ENCODE measurements around the gene GPR153.
"Not testable (repeated sequence)": the region's sequence is repeated elsewhere in the genome, so short reads cannot be mapped to it uniquely, and the experiment has no call there.

The GPR153 gene

GRCh38 chr1:6239213-6239752 is 21.6 kb downstream of the GPR153 start:
- DNase-seq (ENCODE audit: insufficient read length, low spot score) (no peak), FAIRE-seq (no peak)

- DNase-seq (ENCODE audit: insufficient read length, low spot score) (no peak), FAIRE-seq (no peak)
These were observed 23.8 kb downstream of the GPR153 start for GRCh38 chr1:6237093-6237492.

GRCh38 chr1:6235296-6235677 is 25.6 kb downstream of the GPR153 start:
- DNase-seq (ENCODE audit: insufficient read length, low spot score), result no peak

GRCh38 chr1:6234502-6235295 is 26.2 kb downstream of the GPR153 start:
- peak; percentile 71 for FAIRE-seq

More at GRCh38 chr1:6235296-6235677, 25.6 kb downstream of the GPR153 start:
- FAIRE-seq, result no peak

GRCh38 chr1:6233376-6233775 is 27.5 kb downstream of the GPR153 start:
- FAIRE-seq, result no peak
- DNase-seq (ENCODE audit: insufficient read length, low spot score), result no peak

More at GRCh38 chr1:6234502-6235295, 26.2 kb downstream of the GPR153 start:
- no peak for DNase-seq (ENCODE audit: insufficient read length, low spot score)

GRCh38 chr1:6225651-6226050 is 35.2 kb downstream of the GPR153 start:
- FAIRE-seq (no peak), DNase-seq (ENCODE audit: insufficient read length, low spot score) (no peak)

GRCh38 chr1:6224718-6225117 is 36.2 kb downstream of the GPR153 start:
- DNase-seq (ENCODE audit: insufficient read length, low spot score), result no peak
- no peak for FAIRE-seq

- FAIRE-seq, result no peak
These were observed 37.3 kb downstream of the GPR153 start for GRCh38 chr1:6223617-6224016.

GRCh38 chr1:6222636-6223035 is 38.3 kb downstream of the GPR153 start:
- FAIRE-seq, result no peak
- no peak for DNase-seq (ENCODE audit: insufficient read length, low spot score)

More at GRCh38 chr1:6223617-6224016, 37.3 kb downstream of the GPR153 start:
- DNase-seq (ENCODE audit: insufficient read length, low spot score), result no peak

- FAIRE-seq, result no peak
- DNase-seq (ENCODE audit: insufficient read length, low spot score), result no peak
These were observed 39.6 kb downstream of the GPR153 start for GRCh38 chr1:6221210-6221784.

GRCh38 chr1:6220236-6220635 is 40.7 kb downstream of the GPR153 start:
- DNase-seq (ENCODE audit: insufficient read length, low spot score) (no peak), FAIRE-seq (no peak)

GRCh38 chr1:6219641-6220040 is 41.3 kb downstream of the GPR153 start:
- DNase-seq (ENCODE audit: insufficient read length, low spot score); FAIRE-seq: not testable (repeated sequence)

- DNase-seq (ENCODE audit: insufficient read length, low spot score) (no peak), FAIRE-seq (no peak)
These were observed 42.3 kb downstream of the GPR153 start for GRCh38 chr1:6218375-6219164.

GRCh38 chr1:6212193-6212959 is 48.5 kb downstream of the GPR153 start:
- FAIRE-seq (peak; percentile 85), DNase-seq (ENCODE audit: insufficient read length, low spot score) (no peak)

GRCh38 chr1:6211731-6212130 is 49.2 kb downstream of the GPR153 start:
- no peak for DNase-seq (ENCODE audit: insufficient read length, low spot score)
- no peak for FAIRE-seq

GRCh38 chr1:6210591-6211355 is 50.1 kb downstream of the GPR153 start:
- FAIRE-seq (no peak), DNase-seq (ENCODE audit: insufficient read length, low spot score) (no peak)

GRCh38 chr1:6209661-6210580 is 51.0 kb downstream of the GPR153 start:
- FAIRE-seq, result no peak
- no peak for DNase-seq (ENCODE audit: insufficient read length, low spot score)
